ENCODE results near the gene CACNA1B.

DNA sequence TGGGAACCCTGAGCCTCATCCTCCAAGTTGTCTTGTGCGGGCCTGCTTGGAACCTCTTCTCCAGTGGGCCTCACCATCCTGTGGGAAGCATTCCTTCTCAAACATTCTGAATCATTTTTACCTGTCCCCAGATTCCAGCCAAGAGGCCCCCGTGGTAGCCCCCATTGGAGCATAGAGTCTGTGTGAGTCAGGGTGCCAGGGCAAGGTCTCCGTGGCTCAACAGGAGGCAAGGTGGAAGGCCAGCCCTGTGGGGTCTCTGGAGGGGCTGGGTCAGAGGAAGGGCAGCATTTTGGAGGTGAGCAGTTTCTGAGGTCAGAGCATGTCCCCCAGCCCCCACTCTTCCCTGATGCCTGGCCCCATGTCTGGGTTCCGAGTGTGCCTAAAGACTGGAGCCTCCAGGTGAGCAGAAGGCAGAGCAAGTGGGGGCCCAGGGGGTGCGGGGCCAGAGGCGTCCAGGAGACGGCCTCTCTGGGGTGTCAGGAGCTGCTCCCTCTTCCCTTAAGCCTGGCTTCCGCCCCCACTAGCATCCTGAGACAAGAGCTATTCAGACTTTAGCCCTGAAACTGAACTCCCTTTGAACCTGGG is 2.1 kb downstream of the CACNA1B start:
- TF ChIP-seq, protein P1, sequence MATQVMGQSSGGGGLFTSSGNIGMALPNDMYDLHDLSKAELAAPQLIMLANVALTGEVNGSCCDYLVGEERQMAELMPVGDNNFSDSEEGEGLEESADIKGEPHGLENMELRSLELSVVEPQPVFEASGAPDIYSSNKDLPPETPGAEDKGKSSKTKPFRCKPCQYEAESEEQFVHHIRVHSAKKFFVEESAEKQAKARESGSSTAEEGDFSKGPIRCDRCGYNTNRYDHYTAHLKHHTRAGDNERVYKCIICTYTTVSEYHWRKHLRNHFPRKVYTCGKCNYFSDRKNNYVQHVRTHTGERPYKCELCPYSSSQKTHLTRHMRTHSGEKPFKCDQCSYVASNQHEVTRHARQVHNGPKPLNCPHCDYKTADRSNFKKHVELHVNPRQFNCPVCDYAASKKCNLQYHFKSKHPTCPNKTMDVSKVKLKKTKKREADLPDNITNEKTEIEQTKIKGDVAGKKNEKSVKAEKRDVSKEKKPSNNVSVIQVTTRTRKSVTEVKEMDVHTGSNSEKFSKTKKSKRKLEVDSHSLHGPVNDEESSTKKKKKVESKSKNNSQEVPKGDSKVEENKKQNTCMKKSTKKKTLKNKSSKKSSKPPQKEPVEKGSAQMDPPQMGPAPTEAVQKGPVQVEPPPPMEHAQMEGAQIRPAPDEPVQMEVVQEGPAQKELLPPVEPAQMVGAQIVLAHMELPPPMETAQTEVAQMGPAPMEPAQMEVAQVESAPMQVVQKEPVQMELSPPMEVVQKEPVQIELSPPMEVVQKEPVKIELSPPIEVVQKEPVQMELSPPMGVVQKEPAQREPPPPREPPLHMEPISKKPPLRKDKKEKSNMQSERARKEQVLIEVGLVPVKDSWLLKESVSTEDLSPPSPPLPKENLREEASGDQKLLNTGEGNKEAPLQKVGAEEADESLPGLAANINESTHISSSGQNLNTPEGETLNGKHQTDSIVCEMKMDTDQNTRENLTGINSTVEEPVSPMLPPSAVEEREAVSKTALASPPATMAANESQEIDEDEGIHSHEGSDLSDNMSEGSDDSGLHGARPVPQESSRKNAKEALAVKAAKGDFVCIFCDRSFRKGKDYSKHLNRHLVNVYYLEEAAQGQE (IDR thresholded peaks at IDR 0.05; ENCODE audit: low read depth), result no peak
- TF ChIP-seq EP300 (IDR thresholded peaks at IDR 0.05; ENCODE audit: borderline replicate concordance), result no peak
- TF ChIP-seq FOXM1 (IDR thresholded peaks at IDR 0.05; ENCODE audit: borderline replicate concordance, low read depth), result no peak
- TF ChIP-seq TAF1 (IDR thresholded peaks at IDR 0.05; ENCODE audit: low read depth), result no peak

Data from Ishikawa (cell line).